HL-60 (cell line): ENCODE data around the gene AFF1.

Source experiments
- DNase-seq, 2 experiments: peaks; one replicate each; pipeline ENCODE4 v3.0.0-alpha.2; 2010 to 2020; ENCODE audit warnings: low read depth in 1 of 2, low spot score in 1 of 2
- H3K27ac ChIP-seq: fragments of 250-450 bp; sonication (Bioruptor Pico); replicated peaks from 2 replicates; pipeline ENCODE4 v1.5.1; 2020; ENCODE audit warnings: mild to moderate bottlenecking, moderate library complexity
- H3K27me3 ChIP-seq: fragments of 250-450 bp; sonication (Bioruptor Pico); 2 replicates; pipeline ENCODE4 v1.5.1; 2021; ENCODE audit warnings: mild to moderate bottlenecking, moderate library complexity; ENCODE audit not compliant: insufficient read depth, poor library complexity, severe bottlenecking
- H3K4me3 ChIP-seq: replicated peaks from 2 replicates; pipeline ENCODE4 v1.5.1; 2011; ENCODE audit warnings: mild to moderate bottlenecking, control low read depth, low read length; ENCODE audit not compliant: insufficient read depth
- GABPA ChIP-seq: IDR thresholded peaks from 2 replicates; pipeline ENCODE4 v1.6.1; 2012; ENCODE audit warnings: low read depth
- POLR2AphosphoS5 ChIP-seq: IDR thresholded peaks from 2 replicates; pipeline ENCODE4 v1.6.1; 2012; ENCODE audit warnings: low read depth
- SPI1 ChIP-seq: IDR thresholded peaks from 2 replicates; pipeline ENCODE4 v1.6.1; 2012; ENCODE audit warnings: low read depth, mild to moderate bottlenecking, borderline replicate concordance
- TF ChIP-seq, protein P1 (sequence below): IDR thresholded peaks from 2 replicates; pipeline ENCODE4 v1.6.1; 2012; ENCODE audit warnings: low read depth; ENCODE audit not compliant: insufficient replicate concordance
- TF ChIP-seq, protein P2 (sequence below): IDR thresholded peaks from one replicate; pipeline ENCODE4 v1.5.1; 2011; ENCODE audit warnings: low read length, control low read depth, inconsistent platforms; ENCODE audit not compliant: insufficient read depth

The AFF1 gene

DNA sequence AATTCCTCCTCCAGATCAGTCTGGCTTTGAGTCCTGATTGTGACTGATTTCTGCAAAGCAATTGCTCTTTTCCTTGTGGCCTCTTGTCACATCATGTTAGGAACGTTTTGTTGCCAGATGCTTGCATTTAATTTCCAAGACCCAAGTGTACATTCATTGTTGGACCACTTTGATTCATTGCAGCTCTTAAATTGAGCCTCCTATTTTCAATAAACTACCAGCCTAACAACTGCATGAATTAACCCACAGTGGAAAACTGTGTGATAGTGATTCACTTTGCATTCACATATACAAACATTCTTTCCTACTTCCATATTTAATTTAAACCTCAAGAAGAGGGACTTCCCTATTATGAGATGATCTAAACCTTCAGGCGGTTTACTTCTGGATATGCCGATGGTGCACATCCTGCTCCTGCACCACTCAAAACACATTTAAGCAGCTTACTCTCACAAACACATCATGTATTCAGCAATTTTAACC lies 118.4 kb downstream of the AFF1 start:
- TF ChIP-seq, protein P1, sequence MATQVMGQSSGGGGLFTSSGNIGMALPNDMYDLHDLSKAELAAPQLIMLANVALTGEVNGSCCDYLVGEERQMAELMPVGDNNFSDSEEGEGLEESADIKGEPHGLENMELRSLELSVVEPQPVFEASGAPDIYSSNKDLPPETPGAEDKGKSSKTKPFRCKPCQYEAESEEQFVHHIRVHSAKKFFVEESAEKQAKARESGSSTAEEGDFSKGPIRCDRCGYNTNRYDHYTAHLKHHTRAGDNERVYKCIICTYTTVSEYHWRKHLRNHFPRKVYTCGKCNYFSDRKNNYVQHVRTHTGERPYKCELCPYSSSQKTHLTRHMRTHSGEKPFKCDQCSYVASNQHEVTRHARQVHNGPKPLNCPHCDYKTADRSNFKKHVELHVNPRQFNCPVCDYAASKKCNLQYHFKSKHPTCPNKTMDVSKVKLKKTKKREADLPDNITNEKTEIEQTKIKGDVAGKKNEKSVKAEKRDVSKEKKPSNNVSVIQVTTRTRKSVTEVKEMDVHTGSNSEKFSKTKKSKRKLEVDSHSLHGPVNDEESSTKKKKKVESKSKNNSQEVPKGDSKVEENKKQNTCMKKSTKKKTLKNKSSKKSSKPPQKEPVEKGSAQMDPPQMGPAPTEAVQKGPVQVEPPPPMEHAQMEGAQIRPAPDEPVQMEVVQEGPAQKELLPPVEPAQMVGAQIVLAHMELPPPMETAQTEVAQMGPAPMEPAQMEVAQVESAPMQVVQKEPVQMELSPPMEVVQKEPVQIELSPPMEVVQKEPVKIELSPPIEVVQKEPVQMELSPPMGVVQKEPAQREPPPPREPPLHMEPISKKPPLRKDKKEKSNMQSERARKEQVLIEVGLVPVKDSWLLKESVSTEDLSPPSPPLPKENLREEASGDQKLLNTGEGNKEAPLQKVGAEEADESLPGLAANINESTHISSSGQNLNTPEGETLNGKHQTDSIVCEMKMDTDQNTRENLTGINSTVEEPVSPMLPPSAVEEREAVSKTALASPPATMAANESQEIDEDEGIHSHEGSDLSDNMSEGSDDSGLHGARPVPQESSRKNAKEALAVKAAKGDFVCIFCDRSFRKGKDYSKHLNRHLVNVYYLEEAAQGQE: no peak
- peak; percentile 88 for TF ChIP-seq SPI1
- Histone ChIP-seq H3K27ac (peak overlapping the region; percentile 23), H3K27me3 (no peaks in the 10 kb centered on the region), H3K4me3 (no peak overlapping the region)
- DNase-seq: peak in 1 of 2 experiments; percentile 29

DNA sequence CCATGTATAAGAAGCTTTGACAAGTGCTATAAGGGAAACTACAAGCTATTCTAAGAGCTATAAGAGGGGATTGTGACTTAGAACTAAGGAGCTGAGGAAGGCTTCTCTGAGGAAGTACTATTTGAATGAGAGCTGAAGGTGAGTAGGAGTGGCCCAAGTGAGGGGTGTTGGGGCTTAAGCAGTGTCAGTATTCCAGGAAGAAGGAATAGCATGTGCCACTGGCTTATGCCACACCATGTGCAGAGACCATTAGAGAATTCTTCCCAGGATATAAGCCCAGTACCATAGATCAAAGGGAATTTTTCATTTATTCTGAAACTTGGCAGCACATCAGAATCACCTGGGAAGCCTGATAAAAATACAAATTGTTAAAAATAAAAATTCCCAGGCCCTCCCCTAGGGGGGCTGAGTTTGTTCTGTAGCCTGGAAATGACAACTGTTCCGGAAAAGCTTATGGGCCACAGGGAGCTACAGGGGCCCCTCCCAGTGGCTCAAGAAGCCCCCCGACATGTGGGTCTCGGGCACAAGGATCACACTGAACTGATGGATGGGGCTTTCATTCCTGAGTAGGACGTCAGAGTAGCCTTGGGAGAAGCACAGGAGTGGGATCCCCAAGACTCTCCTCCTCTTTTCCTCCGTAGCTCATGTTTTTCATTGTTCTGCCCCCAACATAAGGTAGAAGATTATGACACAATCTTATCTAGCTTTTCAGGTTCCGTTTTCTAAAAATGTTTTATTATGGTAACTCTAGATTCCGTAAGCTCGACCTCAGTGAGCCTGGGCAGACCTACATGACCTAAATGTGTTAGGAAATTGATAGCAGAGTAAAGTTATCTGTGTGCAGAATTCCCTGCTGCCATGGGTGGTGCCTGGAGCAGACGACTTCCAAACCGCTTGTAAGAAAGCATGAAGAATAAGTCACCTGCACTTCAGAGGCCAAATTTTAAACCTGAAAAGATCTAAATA lies 119.3 kb downstream of the AFF1 start:
- TF ChIP-seq POLR2AphosphoS5 (no peak), GABPA (no peak), SPI1 (no peak)
- TF ChIP-seq, protein P2, sequence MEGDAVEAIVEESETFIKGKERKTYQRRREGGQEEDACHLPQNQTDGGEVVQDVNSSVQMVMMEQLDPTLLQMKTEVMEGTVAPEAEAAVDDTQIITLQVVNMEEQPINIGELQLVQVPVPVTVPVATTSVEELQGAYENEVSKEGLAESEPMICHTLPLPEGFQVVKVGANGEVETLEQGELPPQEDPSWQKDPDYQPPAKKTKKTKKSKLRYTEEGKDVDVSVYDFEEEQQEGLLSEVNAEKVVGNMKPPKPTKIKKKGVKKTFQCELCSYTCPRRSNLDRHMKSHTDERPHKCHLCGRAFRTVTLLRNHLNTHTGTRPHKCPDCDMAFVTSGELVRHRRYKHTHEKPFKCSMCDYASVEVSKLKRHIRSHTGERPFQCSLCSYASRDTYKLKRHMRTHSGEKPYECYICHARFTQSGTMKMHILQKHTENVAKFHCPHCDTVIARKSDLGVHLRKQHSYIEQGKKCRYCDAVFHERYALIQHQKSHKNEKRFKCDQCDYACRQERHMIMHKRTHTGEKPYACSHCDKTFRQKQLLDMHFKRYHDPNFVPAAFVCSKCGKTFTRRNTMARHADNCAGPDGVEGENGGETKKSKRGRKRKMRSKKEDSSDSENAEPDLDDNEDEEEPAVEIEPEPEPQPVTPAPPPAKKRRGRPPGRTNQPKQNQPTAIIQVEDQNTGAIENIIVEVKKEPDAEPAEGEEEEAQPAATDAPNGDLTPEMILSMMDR: no peak
- TF ChIP-seq, protein P1: no peak
- DNase-seq: peak; percentile 40 to 57
- peak overlapping the region; percentile 23 for H3K27ac ChIP-seq
- H3K27me3 ChIP-seq: no peaks in the 10 kb centered on the region
- H3K4me3 ChIP-seq: no peak overlapping the region

DNA sequence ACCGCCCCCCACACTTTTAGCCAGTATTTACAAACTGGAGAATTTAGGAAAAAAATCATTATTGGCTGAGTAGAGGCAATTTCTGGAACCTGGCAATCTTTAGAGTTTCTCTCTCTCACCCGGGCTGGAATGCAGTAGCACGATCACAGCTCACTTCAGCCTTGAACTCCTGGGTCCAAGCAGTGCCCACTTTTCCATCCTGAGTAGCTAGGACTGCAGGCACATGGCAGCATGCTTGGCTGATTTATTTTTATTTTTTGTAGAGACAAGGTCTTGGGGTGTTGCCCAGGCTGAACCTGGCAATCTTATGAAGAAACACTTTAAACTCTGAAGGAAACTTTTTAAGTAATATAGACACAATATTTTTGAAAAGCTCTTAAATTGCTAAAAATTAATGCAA lies 120.1 kb downstream of the AFF1 start:
- TF ChIP-seq, protein P1: no peak
- TF ChIP-seq POLR2AphosphoS5 (no peak), SPI1 (no peak)
- no peak for DNase-seq
- Histone ChIP-seq H3K27ac (peak overlapping the region; percentile 23), H3K27me3 (no peaks in the 10 kb centered on the region), H3K4me3 (no peak overlapping the region)

DNA sequence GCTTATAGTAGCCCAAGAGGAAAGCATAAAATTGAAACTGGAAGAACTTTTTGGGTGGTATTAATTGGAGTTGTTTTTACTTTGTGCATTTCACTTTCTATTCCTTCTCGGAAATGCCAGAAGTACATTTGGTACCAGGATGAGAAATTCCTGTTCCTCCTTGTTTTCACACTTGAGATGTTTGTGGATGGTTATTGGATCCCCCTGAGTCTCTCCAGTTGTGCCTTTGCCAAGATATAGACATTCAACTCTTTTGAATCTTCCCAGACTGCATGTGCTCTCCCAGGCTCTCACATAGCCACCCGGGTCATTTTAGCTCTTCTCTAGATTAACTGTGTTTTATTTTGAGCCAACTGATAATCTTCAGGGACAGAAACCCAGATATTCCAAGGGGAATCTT lies 120.5 kb downstream of the AFF1 start:
- Histone ChIP-seq H3K4me3 (no peak overlapping the region), H3K27ac (peak overlapping the region; percentile 23), H3K27me3 (no peaks in the 10 kb centered on the region)
- TF ChIP-seq GABPA: no peak
- TF ChIP-seq, protein P2: no peak
- DNase-seq: no peak
